OCI-LY7 (cell line): ENCODE data around the gene MEF2C.

Experiments used
- EZH2phosphoT487 ChIP-seq: fragments of 200-600 bp; sonication (generic); IDR thresholded peaks from 2 replicates; pipeline ENCODE4 v1.6.1; 2018; ENCODE audit warnings: low read depth, borderline replicate concordance, mild to moderate bottlenecking, mixed run types, antibody characterized with exemption, low read length, moderate library complexity, mixed read lengths
- TF ChIP-seq, protein P1 (sequence below): fragments of 200-600 bp; sonication (generic); conservative IDR thresholded peaks from 2 replicates; pipeline ENCODE4 v1.5.1; 2014; ENCODE audit warnings: mild to moderate bottlenecking, antibody characterized with exemption, low read length, moderate library complexity, mixed read lengths

DNA sequence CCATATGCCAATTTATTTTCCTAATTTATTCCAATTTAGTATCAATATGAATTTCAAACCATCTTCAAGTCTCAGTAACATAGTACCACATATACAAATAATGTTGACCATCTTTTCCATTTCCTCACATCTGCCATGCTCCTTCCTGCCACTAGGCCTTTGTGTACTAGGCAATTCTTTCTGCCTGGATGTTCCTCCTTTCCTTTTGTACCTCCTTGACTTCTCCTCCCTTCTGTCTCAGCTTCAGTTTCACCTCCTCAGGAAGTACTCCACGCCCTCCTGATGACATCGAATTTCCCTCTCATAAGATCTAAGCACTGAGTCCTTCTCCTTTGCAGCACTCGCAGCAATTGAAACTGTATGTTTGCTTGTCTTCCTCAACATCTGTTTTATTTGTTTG, 53.9 kb downstream of the MEF2C start:
- TF ChIP-seq EZH2phosphoT487 = no peak
- TF ChIP-seq, protein P1, sequence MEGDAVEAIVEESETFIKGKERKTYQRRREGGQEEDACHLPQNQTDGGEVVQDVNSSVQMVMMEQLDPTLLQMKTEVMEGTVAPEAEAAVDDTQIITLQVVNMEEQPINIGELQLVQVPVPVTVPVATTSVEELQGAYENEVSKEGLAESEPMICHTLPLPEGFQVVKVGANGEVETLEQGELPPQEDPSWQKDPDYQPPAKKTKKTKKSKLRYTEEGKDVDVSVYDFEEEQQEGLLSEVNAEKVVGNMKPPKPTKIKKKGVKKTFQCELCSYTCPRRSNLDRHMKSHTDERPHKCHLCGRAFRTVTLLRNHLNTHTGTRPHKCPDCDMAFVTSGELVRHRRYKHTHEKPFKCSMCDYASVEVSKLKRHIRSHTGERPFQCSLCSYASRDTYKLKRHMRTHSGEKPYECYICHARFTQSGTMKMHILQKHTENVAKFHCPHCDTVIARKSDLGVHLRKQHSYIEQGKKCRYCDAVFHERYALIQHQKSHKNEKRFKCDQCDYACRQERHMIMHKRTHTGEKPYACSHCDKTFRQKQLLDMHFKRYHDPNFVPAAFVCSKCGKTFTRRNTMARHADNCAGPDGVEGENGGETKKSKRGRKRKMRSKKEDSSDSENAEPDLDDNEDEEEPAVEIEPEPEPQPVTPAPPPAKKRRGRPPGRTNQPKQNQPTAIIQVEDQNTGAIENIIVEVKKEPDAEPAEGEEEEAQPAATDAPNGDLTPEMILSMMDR = peak; percentile 66
